HFFc6 (cell line): Measurements from ENCODE around the gene SLC49A4. TPM values are rescaled to one million over a fixed set of nuclear protein-coding genes. Genes with fewer than 3 reads are reported as not detected.

Experiments used
- DNase-seq: peaks from one replicate; pipeline ENCODE4 v3.0.0-alpha.2; 2018
- H3K27ac Mint-ChIP-seq: 2 replicates; pipeline ENCODE4 v1.8.0; 2020; ENCODE audit warnings: mild to moderate bottlenecking, mixed read lengths
- H3K27me3 Mint-ChIP-seq: 2 replicates; pipeline ENCODE4 v1.8.0; 2021; ENCODE audit warnings: mild to moderate bottlenecking, moderate library complexity, mixed read lengths; ENCODE audit not compliant: insufficient read depth
- H3K36me3 Mint-ChIP-seq: 2 replicates; pipeline ENCODE4 v1.8.0; 2021; ENCODE audit warnings: low read depth, mixed read lengths
- H3K4me1 Mint-ChIP-seq: 2 replicates; pipeline ENCODE4 v1.8.0; 2020; ENCODE audit warnings: low read depth, mixed read lengths
- H3K4me3 Mint-ChIP-seq: 2 replicates; pipeline ENCODE4 v1.8.0; 2020; ENCODE audit warnings: mild to moderate bottlenecking, moderate library complexity, mixed read lengths
- H3K9me3 Mint-ChIP-seq: 2 replicates; pipeline ENCODE4 v1.8.0; 2020; ENCODE audit warnings: mild to moderate bottlenecking, mixed read lengths
- CTCF ChIP-seq: fragments of 200-600 bp; sonication (generic); IDR thresholded peaks from 2 replicates; pipeline ENCODE4 v1.5.0; 2021; ENCODE audit warnings: antibody characterized with exemption, mild to moderate bottlenecking
- total RNA-seq, 6 experiments: library from RNA; stranded (reverse); fragmentation: NEBNext Ultra II Directional; extraction: Animal tissue kit (Norgen Biotek cat#: 25700); gene quantifications; 2 replicates in 1 of 6; 3 replicates in 5 of 6; pipeline ENCODE4 v1.2.3, GENCODE V29; 2021

The SLC49A4 gene
- total RNA-seq, 6 experiments from 2014 or later: 10.2 to 10.8 (median 10.7) TPM

- no peak for TF ChIP-seq CTCF
- H3K27ac Mint-ChIP-seq: no peak overlapping the region
- H3K4me3 Mint-ChIP-seq: no peak overlapping the region
Observed at GRCh38 chr3:122777563-122777962, 17.3 kb upstream of the SLC49A4 start.

GRCh38 chr3:122782804-122783203, 12.1 kb upstream of the SLC49A4 start:
- H3K4me1 Mint-ChIP-seq: peaks cover 29% of the 10 kb centered on the region
- no peaks in the 10 kb centered on the region; the same call in 1 of the 2 replicates for H3K27me3 Mint-ChIP-seq
- no peak overlapping the region for H3K27ac Mint-ChIP-seq
- peaks cover 3% of the 10 kb centered on the region; the same call in 1 of the 2 replicates for H3K9me3 Mint-ChIP-seq
- no peaks in the 10 kb centered on the region for H3K36me3 Mint-ChIP-seq
- no peak overlapping the region for H3K4me3 Mint-ChIP-seq
- no peak for TF ChIP-seq CTCF
- DNase-seq: no peak

More at GRCh38 chr3:122777563-122777962, 17.3 kb upstream of the SLC49A4 start:
- Mint-ChIP-seq H3K9me3 (peaks cover 3% of the 10 kb centered on the region; the same call in 1 of the 2 replicates), H3K27me3 (0 out of 2 replicates have a peak, but pooled peaks cover 2% of the 10 kb centered on the region), H3K36me3 (no peaks in the 10 kb centered on the region), H3K4me1 (no peaks in the 10 kb centered on the region)
- DNase-seq: no peak

GRCh38 chr3:122784436-122784835, 10.4 kb upstream of the SLC49A4 start:
- DNase-seq: peak; percentile 53
- peaks cover 29% of the 10 kb centered on the region for H3K4me1 Mint-ChIP-seq
- peaks cover 3% of the 10 kb centered on the region; the same call in 1 of the 2 replicates for H3K9me3 Mint-ChIP-seq
- TF ChIP-seq CTCF: no peak
- peak overlapping the region; percentile 7; the same call in 1 of the 2 replicates for H3K27ac Mint-ChIP-seq
- H3K27me3 Mint-ChIP-seq: no peaks in the 10 kb centered on the region; the same call in 1 of the 2 replicates
- no peaks in the 10 kb centered on the region for H3K36me3 Mint-ChIP-seq
- H3K4me3 Mint-ChIP-seq: no peak overlapping the region

GRCh38 chr3:122785231-122785630, 9.6 kb upstream of the SLC49A4 start:
- TF ChIP-seq CTCF: no peak
- H3K27me3 Mint-ChIP-seq: no peaks in the 10 kb centered on the region; the same call in 1 of the 2 replicates
- DNase-seq: no peak
- H3K36me3 Mint-ChIP-seq: no peaks in the 10 kb centered on the region
- H3K4me1 Mint-ChIP-seq: peaks cover 29% of the 10 kb centered on the region
- H3K27ac Mint-ChIP-seq: no peak overlapping the region
- no peak overlapping the region for H3K4me3 Mint-ChIP-seq
- H3K9me3 Mint-ChIP-seq: peaks cover 3% of the 10 kb centered on the region; the same call in 1 of the 2 replicates

- peak overlapping the region; percentile 49 for H3K4me3 Mint-ChIP-seq
- no peaks in the 10 kb centered on the region; the same call in 1 of the 2 replicates for H3K27me3 Mint-ChIP-seq
- DNase-seq: peak; percentile 71
- TF ChIP-seq CTCF: no peak
- no peaks in the 10 kb centered on the region for H3K36me3 Mint-ChIP-seq
- H3K27ac Mint-ChIP-seq: peak overlapping the region; percentile 37
- H3K9me3 Mint-ChIP-seq: peaks cover 3% of the 10 kb centered on the region; the same call in 1 of the 2 replicates
- peaks cover 29% of the 10 kb centered on the region for H3K4me1 Mint-ChIP-seq
Observed at GRCh38 chr3:122786066-122786465, 8.8 kb upstream of the SLC49A4 start.
